GM12875 (cell line): Measurements from ENCODE around the gene XRRA1.

Source experiments
- H3K4me3 ChIP-seq: one replicate; pipeline ENCODE4 v1.5.1; 2011; ENCODE audit warnings: low read depth, low read length, control low read depth
- CTCF ChIP-seq: IDR thresholded peaks from 2 replicates; pipeline ENCODE4 v1.5.1; 2011; ENCODE audit warnings: low read depth, mild to moderate bottlenecking, control low read depth, inconsistent platforms, low read length, moderate library complexity, borderline replicate concordance; ENCODE audit not compliant: insufficient read depth

The XRRA1 gene

GRCh38 chr11:74948898-74949752, at the start of gene XRRA1, which contains the start of gene SPCS2:
Gene XRRA1, minus strand, starts transcription at chr11:74949091. Its CDS starts 8,213 bp downstream, at chr11:74940878.
Gene SPCS2, plus strand, starts transcription at chr11:74949266. Its CDS starts 20 bp downstream, at chr11:74949286.
- H3K4me3 ChIP-seq: peak within 1 kb of the TSS; percentile 95
- no peak for TF ChIP-seq CTCF

DNA sequence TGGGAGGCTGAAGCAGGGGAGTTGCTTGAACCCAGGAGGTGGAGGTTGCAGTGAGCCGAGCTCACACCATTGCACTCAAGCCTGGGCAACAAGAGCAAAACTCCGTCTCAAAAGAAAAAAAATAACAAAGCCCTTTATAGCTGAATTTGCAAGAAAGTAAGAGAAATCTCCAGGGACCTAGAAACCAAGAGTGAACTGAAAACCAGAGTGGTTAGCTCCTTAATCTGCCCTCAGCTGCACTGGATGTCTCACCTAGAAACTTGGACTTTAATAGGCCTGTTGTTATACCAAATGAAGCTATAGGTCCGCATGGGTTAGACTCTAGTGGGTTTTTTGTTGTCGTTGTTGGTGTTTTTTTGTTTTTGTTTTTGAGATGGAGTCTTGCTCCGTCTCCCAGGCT, 44.0 kb upstream of the XRRA1 start:
- H3K4me3 ChIP-seq: no peak overlapping the region
- TF ChIP-seq CTCF: no peak

GRCh38 chr11:74990941-74991340, 42.0 kb upstream of the XRRA1 start:
- H3K4me3 ChIP-seq: no peak overlapping the region
- TF ChIP-seq CTCF: no peak

- peak overlapping the region; percentile 15 for H3K4me3 ChIP-seq
These were observed 41.3 kb upstream of the XRRA1 start for GRCh38 chr11:74990150-74990549.

- no peak for TF ChIP-seq CTCF
- H3K4me3 ChIP-seq: peak overlapping the region; percentile 84
These were observed 40.4 kb upstream of the XRRA1 start for GRCh38 chr11:74989260-74989638.

DNA sequence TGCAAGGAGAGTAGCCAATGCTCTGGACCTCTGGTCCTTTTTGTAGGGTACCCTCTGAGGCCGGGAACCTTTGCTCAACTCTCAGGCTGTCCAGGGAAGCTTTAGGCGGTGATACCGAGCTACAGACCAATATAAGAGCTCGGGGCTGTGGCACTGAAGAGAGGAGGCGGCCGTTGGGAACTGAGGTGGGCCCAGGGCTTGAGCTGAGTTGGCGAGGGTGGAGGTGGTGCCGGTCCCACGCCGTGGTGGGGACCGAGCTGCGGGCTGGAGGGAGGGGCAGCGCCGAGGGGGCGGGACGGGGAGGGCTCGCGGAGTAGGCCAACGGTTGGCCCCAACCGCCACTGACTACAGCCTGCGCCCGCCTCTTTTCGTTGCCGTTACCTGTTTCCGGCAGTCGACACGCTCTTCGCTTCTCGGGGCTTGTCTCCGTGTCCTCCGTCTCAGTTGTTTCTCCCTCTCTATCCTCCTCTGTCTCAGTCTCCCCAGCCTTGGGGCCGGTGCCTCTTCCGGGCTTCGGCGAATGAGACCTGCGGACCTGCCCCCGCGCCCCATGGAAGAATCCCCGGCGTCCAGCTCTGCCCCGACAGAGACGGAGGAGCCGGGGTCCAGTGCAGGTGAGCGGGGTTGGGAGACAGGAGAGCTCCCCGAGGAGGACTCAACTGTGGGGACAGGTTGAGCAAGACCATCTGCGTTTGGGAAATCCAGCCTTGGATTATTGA, 39.8 kb upstream of the XRRA1 start, which contains the start of gene NEU3:
TSS of gene NEU3 (plus strand) at position 393 of the 719 bp plus-strand sequence. CDS start at position 521, 128 bp downstream.
- TF ChIP-seq CTCF: no peak
- peak within 1 kb of the TSS; percentile 84 for H3K4me3 ChIP-seq

DNA sequence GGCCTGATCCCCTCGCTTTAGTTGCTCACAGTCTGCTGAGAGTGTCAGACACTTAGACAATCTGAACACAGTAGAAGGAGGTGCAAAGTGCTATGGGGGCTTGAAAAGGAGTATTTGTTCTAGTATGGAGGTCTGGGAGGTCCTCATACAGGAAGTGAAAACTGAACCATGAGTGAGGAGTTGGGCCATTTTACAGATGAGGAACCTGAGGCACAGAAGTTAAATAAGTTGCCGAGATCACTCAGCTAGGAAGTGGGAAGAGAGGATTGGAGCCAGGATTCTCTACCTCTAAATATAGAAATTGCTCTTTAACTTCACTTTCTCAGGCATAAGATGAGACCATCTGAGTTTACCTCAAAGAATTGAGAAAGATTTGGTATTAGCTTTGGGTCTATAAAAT, 35.8 kb upstream of the XRRA1 start:
- H3K4me3 ChIP-seq: no peak overlapping the region
- TF ChIP-seq CTCF: no peak
